AG10803 (cell line): ENCODE measurements around the gene MMGT1.

ENCODE experiments used
- DNase-seq: peaks from one replicate; pipeline ENCODE4 v3.0.0; 2010; ENCODE audit warnings: low read depth
- H3K4me3 ChIP-seq: 2 replicates; pipeline ENCODE4 v1.5.1; 2011; ENCODE audit warnings: mild to moderate bottlenecking, low read length, control low read depth
- TF ChIP-seq, protein P1 (sequence below): conservative IDR thresholded peaks from 2 replicates; pipeline ENCODE4 v1.5.1; 2011; ENCODE audit warnings: mild to moderate bottlenecking, low read length, control low read depth, inconsistent platforms

Gene MMGT1

DNA sequence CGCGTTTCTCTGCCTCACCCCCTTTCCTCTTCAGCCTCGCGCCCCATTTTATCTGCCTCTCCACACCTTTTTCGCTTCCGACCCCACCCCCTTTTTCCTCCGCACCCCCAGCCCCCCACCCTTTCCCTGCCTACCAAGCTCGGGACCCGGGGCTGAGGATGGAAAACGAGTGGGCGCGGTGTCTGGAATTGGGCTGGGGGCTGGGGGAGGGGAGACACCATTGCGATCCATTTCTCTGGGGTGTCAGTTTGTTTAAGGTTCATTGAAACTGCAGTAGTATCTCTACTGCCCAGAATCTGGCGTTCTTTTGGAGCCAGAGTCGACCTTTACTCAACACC, 12.2 kb upstream of the MMGT1 start:
- TF ChIP-seq, protein P1, sequence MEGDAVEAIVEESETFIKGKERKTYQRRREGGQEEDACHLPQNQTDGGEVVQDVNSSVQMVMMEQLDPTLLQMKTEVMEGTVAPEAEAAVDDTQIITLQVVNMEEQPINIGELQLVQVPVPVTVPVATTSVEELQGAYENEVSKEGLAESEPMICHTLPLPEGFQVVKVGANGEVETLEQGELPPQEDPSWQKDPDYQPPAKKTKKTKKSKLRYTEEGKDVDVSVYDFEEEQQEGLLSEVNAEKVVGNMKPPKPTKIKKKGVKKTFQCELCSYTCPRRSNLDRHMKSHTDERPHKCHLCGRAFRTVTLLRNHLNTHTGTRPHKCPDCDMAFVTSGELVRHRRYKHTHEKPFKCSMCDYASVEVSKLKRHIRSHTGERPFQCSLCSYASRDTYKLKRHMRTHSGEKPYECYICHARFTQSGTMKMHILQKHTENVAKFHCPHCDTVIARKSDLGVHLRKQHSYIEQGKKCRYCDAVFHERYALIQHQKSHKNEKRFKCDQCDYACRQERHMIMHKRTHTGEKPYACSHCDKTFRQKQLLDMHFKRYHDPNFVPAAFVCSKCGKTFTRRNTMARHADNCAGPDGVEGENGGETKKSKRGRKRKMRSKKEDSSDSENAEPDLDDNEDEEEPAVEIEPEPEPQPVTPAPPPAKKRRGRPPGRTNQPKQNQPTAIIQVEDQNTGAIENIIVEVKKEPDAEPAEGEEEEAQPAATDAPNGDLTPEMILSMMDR = no peak
- DNase-seq = no peak
- peak overlapping the region; percentile 79 for H3K4me3 ChIP-seq

DNA sequence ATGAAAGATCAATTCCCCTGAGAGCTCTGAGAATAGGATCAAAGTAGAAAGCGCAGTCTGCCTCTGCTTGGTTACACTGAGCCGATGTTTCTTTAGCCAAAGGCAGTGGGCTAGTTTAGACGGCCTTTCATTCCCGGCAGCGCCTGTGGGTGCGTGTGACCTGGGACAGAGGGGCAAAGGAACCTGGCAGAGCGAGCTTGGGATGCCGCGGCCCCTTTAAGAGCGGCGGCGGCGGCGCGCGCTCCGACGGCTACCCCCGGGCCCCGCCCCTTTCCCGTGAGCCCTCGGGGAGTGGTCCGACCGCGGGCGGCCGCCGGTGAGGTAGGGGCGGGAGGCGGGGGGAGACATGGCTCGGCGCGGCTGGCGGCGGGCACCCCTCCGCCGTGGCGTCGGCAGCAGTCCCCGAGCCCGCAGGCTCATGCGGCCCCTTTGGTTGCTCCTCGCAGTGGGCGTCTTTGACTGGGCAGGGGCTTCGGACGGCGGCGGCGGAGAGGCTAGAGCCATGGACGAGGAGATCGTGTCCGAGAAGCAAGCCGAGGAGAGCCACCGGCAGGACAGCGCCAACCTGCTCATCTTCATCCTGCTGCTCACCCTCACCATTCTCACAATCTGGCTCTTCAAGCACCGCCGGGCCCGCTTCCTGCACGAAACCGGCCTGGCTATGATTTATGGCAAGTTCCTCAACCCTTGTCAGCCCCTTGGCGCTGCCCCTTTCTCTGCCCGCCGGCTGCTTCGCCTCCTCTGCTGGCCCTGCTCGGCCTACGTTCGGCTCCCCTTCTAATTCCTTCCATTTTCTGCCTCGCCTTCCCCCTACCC, 11.6 kb upstream of the MMGT1 start, which contains the start of gene SLC9A6:
Gene SLC9A6 (plus strand): TSS at position 279 of the 816 bp plus-strand sequence. CDS start 224 bp downstream, at position 503.
- peak within 1 kb of the TSS; percentile 79 for H3K4me3 ChIP-seq
- TF ChIP-seq, protein P1 = no peak
- DNase-seq = peak; percentile 35

DNA sequence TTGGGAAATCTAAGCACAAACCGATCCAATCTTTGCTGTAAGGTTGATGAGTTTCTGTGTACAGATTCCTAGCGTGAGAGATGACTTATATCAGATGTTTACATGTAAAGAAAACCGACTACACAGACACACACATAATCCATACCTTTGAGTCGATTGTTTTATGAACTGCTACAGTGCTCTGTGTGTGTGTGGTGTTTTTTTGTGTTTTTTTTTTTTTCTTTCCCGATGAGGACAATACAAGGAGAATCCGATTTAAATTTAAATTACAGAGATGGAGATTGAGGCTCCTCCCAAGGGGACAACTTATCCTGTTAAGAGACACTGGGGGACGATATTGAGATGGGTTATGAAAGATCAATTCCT, 11.0 kb upstream of the MMGT1 start:
- H3K4me3 ChIP-seq = peak overlapping the region; percentile 79
- TF ChIP-seq, protein P1 = no peak
- no peak for DNase-seq

DNA sequence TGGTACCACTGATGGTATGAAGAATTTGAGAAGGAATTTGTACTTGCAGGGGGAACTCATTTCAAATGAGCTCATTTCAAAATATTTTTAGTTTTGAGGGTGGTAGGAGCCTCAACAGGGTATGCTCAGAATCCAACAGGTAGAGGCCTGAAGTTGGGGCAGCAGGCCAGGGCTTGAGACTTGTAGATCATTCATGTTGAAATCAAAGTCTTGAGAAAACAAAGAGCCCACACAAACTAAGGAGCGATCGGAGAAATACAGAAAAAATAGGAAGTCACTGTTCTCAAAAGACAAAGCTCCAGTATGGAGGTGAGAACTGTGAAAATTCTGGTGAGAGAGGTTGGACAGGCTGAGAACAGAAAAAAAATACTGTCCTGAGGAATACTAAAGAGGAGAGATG, 10.5 kb upstream of the MMGT1 start:
- H3K4me3 ChIP-seq = no peak overlapping the region; the same call in 1 of the 2 replicates
- TF ChIP-seq, protein P1 = no peak
- DNase-seq = no peak

DNA sequence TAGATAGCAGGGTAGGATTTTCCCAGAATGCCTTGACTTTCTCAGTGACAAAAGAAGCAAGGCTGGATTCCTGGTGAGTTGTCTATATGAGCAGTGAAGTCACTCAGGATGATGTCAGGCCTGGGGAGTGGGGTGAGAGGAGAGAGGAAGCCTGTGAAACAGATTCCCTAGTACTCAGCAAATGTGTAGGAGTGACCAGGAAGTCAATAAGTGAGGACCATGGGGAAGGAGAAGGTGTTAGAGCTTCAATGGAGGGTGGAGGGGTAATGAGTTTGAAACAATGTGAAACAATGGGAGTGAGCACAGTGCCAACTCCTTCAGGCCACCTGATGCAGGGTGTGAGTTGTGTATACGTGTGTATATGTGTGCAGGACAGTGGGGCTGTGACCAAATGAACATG, 9.1 kb upstream of the MMGT1 start:
- DNase-seq = no peak
- no peak overlapping the region for H3K4me3 ChIP-seq
- TF ChIP-seq, protein P1 = no peak

DNA sequence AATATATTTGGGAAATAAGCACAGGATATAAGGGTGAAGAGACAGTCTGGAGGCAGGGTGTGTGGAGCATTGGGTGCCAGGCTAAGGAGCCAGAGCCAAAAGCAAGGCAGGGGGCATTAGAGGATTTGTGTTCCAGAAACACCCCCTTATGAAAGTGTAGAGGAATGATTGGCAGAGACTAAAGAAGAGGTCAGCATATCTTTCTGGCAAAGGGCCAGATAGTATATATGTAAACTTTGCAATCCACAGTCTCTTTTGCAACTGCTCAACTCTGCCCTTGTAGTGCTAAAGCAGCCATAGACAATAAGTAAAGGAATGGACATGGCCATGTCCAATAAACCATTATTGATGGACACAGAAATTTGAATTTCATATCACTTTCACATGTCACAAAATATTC, 7.9 kb upstream of the MMGT1 start:
- TF ChIP-seq, protein P1 = no peak
- H3K4me3 ChIP-seq = no peak overlapping the region
- DNase-seq = no peak

DNA sequence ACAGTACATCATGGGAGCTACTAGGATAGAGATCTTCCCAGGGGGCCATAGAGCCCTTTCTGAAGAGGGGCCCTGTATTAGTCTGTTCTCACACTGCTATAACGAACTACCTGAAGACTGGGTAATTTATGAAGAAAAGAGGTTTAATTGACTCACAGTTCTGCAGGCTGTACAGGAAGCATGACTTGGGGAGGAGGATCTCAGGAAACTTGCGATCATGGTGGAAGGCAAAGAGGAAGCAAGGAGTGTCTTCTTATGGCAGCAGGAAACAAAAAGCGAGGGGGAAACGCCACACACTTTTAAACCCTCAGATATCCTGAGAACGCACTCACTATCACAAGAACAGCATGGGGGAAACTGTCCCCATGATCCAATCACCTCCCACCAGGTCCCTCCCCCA, 7.2 kb upstream of the MMGT1 start:
- no peak overlapping the region for H3K4me3 ChIP-seq
- TF ChIP-seq, protein P1 = no peak
- DNase-seq = no peak
